ENCODE measurements around the gene RNF213.
"Not testable (repeated sequence)": the region's sequence is repeated elsewhere in the genome, so short reads cannot be mapped to it uniquely, and the experiment has no call there.

Gene RNF213

GRCh38 chr17:80296221-80296620 is 35.6 kb downstream of the RNF213 start:
- DNase-seq: no peak

GRCh38 chr17:80297996-80298560 is 37.4 kb downstream of the RNF213 start:
- no peak for DNase-seq

DNA sequence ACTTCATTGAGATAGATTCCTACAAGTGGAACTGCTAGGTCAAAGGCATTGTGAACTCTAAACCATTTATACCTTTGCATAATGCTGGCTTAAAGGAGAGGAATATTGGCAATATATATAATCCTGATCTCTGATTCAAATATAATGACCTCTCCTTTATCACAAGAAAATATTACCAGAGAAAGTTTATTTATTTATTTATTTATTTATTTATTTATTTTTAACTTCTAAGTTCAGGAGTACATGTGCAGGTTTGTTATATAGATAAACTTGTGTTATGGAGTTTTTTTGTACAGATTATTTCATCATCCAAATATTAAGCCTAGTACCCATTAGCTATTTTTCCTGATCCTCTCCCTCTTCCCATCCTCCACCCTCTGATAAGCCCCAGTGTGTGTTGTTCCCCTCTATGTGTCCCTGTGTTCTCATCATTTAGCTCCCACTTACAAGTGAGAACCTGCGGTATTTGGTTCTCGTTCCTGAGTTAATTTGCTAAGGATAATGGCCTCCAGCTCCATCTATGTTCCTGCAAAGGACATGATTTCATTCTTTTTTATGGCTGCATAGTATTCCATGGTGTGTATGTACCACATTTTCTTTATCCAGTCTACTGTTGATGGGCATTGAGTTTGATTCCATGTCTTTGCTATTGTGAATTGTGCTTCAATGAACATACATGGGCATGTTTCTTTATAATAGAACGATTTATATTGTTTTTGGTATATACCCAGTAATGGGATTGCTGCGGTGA is 38.9 kb downstream of the RNF213 start:
- not testable (repeated sequence) for DNase-seq

- not testable (repeated sequence) for DNase-seq
Observed at GRCh38 chr17:80300756-80301155, 40.1 kb downstream of the RNF213 start.

DNA sequence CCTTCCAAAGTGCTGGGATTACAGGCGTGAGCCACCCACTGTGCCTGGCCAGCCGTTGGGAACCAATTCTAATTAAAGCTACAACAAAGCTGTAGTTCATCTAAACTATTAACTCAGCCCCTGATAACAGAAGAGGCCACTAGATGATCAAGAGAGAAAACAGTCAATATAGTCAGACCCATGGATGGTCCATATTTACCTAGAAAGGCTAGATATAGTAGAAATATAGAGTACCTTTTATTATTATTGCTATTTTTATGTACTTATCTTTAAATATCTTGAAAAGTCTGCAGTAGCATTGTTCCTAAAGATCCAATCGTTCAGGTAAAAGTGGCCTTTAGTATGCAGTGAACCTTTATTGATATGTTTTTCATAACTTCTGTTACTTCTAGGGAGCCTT is 43.2 kb downstream of the RNF213 start:
- no peak for DNase-seq

- DNase-seq: peak; percentile 10
Observed at GRCh38 chr17:80307994-80308691, 47.5 kb downstream of the RNF213 start.

- DNase-seq: peak; percentile 8
Observed at GRCh38 chr17:80308692-80309517, 48.3 kb downstream of the RNF213 start.

DNA sequence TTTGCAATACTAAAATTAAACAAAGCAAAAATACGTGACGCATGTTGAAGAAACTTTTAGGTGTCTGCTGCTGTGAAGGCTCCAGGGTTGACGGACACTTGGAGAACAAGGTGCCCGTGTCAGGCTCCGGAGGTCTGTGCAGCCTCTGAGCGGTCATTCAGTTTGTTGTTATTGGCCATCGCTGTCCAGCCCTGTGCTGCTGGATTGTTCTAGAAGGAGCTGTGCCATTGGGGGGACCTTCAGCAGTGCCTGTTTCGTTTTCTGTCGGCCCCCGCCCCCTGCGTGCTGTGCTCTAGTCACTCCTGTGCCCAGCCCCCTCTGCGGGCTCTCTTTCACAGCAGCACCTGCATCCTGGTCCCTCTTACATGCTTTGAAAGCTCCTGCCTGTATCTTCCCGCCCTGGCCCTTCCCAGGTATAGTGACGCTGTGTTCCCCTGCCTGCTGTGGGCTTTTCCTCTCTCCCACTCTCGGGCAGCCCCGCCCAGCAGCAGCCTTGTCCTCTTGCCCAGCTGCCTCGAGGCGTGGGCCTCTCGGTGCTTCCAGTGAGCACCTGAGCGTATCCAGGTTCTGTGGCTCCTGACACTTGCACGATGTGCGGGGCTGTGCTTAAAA is 50.7 kb downstream of the RNF213 start:
- peak; percentile 11 for DNase-seq

- peak; percentile 1 for DNase-seq
Observed at GRCh38 chr17:80312621-80313135, 52.0 kb downstream of the RNF213 start.

GRCh38 chr17:80313160-80313829 is 52.6 kb downstream of the RNF213 start:
- peak; percentile 8 for DNase-seq

DNA sequence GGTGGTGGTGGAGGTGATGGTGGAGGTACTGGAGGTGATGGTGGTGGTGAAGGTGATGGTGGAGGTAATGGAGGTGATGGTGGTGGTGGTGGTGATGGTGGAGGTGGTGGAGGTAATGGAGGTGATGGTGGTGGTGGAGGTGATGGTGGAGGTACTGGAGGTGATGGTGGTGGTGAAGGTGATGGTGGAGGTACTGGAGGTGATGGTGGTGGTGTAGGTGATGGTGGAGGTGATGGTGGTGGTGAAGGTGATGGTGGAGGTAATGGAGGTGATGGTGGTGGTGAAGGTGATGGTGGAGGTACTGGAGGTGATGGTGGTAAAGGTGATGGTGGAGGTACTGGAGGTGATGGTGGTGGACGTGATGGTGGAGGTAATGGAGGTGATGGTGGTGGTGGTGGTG is 53.3 kb downstream of the RNF213 start:
- DNase-seq: peak; percentile 3

DNA sequence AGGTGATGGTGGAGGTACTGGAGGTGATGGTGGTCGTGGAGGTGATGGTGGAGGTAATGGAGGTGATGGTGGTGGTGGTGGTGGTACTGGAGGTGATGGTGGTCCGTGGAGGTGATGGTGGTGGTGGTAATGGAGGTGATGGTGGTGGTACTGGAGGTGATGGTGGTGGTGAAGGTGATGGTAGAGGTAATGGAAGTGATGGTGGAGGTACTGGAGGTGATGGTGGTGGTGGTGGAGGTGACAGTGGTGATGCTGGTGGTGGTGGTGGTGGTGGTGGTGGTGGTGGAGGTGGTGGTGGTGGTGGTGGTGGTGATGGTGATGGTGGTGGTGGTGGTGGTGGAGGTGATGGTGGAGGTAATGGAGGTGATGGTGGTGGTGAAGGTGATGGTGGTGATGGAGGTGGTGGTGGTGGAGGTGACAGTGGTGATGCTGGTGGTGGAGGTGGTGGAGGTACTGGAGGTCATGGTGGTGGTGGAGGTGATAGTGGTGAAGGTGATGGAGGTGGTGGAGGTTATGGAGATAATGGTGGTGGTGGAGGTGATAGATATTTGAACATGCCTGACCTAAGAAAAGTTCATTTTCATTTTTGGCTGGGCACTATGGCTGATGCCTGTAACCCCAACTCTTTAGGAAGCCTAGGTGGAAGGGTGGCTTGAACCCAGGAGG is 55.0 kb downstream of the RNF213 start:
- DNase-seq: peak; percentile 0

GRCh38 chr17:80316431-80316830 is 55.8 kb downstream of the RNF213 start:
- DNase-seq: peak; percentile 3

- DNase-seq: peak; percentile 12
Observed at GRCh38 chr17:80316927-80317705, 56.5 kb downstream of the RNF213 start.

DNA sequence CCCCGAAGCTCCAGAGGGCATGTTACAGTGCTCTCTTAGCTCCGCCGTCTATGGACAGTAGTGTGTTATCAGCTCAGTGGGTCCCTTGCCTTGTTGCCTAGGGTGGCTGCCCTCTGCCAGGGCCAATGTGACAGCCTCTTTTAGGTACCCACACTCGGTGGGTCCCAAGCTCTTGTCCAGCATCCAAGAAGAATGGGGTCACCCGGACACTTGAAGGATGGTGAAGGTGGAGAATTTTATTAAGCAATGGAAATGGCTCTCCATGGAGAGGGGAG is 57.0 kb downstream of the RNF213 start:
- DNase-seq: no peak

GRCh38 chr17:80318166-80318565 is 57.5 kb downstream of the RNF213 start:
- DNase-seq: peak; percentile 11

DNA sequence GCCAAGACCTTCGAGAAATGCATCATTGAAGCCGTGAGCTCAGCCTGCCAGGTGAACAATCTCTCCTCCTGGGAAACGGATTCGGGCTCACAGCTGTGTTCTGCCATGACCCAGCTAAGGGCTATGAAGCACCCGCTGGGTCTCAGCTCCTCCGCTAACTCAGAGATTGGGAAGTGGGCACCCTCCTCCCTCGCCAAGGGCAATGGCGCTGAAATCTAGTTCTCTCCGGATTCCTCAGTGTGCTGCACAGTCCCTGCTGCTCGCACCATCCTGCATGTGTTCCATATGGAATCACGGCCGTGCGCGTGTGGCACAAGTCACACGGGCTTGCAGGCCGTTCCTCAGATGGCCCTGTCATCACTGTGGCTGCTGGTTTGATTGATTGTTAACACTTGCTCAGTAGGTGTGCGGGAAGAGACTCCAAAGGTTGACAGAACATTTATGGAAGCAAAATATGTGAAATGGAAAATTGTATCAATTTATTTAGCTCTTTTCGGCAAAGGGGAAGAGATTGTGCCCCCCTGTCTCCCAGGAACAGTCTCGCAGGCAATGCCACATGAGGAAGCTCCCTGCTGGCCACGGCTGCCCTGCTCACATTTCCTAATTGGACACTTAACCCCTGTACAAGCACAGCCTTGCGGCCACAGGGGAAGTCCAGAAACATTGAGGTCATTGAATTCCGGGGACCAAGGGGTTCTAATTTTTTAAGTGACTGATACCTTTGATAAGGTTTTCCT is 58.8 kb downstream of the RNF213 start:
- peak; percentile 1 for DNase-seq

DNA sequence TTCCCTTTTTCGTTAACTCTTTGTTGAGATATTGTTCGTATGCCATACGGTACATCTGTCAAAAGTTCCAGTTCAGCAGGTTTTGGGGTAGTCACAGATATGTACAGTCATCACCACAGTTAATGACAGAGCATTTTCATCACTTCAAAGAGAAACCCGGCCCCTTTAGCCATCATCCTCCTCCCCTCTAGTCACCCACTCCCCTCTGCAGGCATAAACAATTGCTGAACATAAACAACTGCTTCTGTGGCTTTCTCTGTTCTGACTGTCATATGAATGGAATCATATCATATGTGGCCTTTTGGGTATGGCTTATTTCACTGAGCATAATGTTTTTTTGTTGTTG is 59.3 kb downstream of the RNF213 start:
- no peak for DNase-seq

DNA sequence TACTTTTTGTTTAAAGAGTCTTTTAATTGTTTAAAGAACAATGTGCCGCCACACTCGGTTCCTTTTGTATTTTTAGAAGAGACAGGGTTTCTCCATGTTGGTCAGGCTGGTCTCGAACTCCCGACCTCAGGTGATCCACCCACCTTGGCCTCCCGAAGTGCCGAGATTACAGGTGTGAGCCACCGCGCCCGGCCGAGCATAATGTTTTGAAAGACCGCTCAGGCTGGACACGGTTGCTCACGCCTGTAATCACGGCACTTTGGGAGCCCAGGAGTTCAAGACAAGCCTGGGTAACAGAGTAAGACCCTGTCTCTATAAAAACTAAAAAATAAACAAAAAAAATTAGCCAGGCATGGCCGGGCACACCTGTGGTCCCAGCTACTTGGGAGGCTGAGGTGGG is 59.8 kb downstream of the RNF213 start:
- no peak for DNase-seq

GRCh38 chr17:80322864-80323263 is 62.2 kb downstream of the RNF213 start:
- no peak for DNase-seq
